Endodermal cell (in vitro differentiated cells): Measurements from ENCODE around the gene PKD2. TPM values are rescaled to one million over a fixed set of nuclear protein-coding genes. Genes with fewer than 3 reads are reported as not detected.
A peak's percentile ranks its signal among the peaks of the same experiment; 100 is the strongest.

Experiments
- DNase-seq: peaks from one replicate; pipeline ENCODE4 v3.0.0-alpha.2; 2017
- H3K27ac ChIP-seq: 2 replicates; pipeline ENCODE4 v1.5.1; 2013; ENCODE audit warnings: mild to moderate bottlenecking, low read depth, low read length, moderate library complexity
- H3K27me3 ChIP-seq: 2 replicates; pipeline ENCODE4 v1.6.1; 2013; ENCODE audit warnings: mild to moderate bottlenecking, low read length, moderate library complexity; ENCODE audit not compliant: insufficient read depth, control insufficient read depth, poor library complexity, severe bottlenecking
- H3K36me3 ChIP-seq: 2 replicates; pipeline ENCODE4 v1.7.0; 2013; ENCODE audit warnings: mild to moderate bottlenecking, low read length, moderate library complexity; ENCODE audit not compliant: control insufficient read depth, insufficient read depth
- H3K4me1 ChIP-seq: one replicate; pipeline ENCODE4 v1.7.0; 2013; ENCODE audit warnings: low read length; ENCODE audit not compliant: control insufficient read depth, insufficient read depth
- H3K4me3 ChIP-seq: 2 replicates; pipeline ENCODE4 v1.5.1; 2013; ENCODE audit warnings: mild to moderate bottlenecking, low read length, moderate library complexity
- H3K9ac ChIP-seq: 2 replicates; pipeline ENCODE4 v1.6.1; 2013; ENCODE audit warnings: mild to moderate bottlenecking, low read length, moderate library complexity; ENCODE audit not compliant: poor library complexity, severe bottlenecking; ENCODE audit errors: extremely low read depth
- H3K9me3 ChIP-seq: 2 replicates; pipeline ENCODE4 v1.6.1; 2013; ENCODE audit warnings: mild to moderate bottlenecking, low read length, moderate library complexity; ENCODE audit not compliant: control insufficient read depth
- H3K27ac Mint-ChIP-seq: 2 replicates; pipeline ENCODE4 v1.8.0; 2020; ENCODE audit warnings: mixed read lengths
- H3K27me3 Mint-ChIP-seq: 2 replicates; pipeline ENCODE4 v1.8.0; 2021; ENCODE audit warnings: mild to moderate bottlenecking, mixed read lengths; ENCODE audit not compliant: insufficient read depth
- H3K36me3 Mint-ChIP-seq: 2 replicates; pipeline ENCODE4 v1.8.0; 2020; ENCODE audit warnings: low read depth, mixed read lengths
- H3K4me1 Mint-ChIP-seq: 2 replicates; pipeline ENCODE4 v1.8.0; 2020; ENCODE audit warnings: mixed read lengths
- H3K4me3 Mint-ChIP-seq: 2 replicates; pipeline ENCODE4 v1.8.0; 2020; ENCODE audit warnings: mild to moderate bottlenecking, moderate library complexity, mixed read lengths
- H3K9me3 Mint-ChIP-seq: 2 replicates; pipeline ENCODE4 v1.8.0; 2020; ENCODE audit warnings: mild to moderate bottlenecking, mixed read lengths
- CTCF ChIP-seq: fragments of 200-600 bp; sonication (generic); conservative IDR thresholded peaks from 2 replicates; pipeline ENCODE4 v1.5.0; 2021; ENCODE audit warnings: antibody characterized with exemption, mild to moderate bottlenecking
- WGBS, 2 experiments: methylation state at CpG; one replicate each; pipeline versions ENCODE4 v1.1.5 to v1.1.7; 2013; ENCODE audit warnings: missing lambda C conversion rate in 2 of 2, mixed read lengths in 1 of 2; ENCODE audit not compliant: insufficient coverage in 1 of 2, insufficient read length in 1 of 2; 5-methylcytosine and 5-hydroxymethylcytosine counted together
- total RNA-seq, 2 donors: library from RNA; stranded (reverse); fragmentation: NEBNext Ultra II Directional in 1 of 2; extraction: Animal tissue kit (Norgen Biotek cat#: 25700) in 1 of 2; gene quantifications; 2 replicates in 1 of 2; 3 replicates in 1 of 2; pipeline ENCODE4 v1.2.1, GENCODE V29; 2021

Gene PKD2
- total RNA-seq, 2 donors from 2014 or later: 31.4 to 34.2 TPM

- H3K4me1 ChIP-seq: no peaks in the 10 kb centered on the region
- no peaks in the 10 kb centered on the region for H3K9me3 Mint-ChIP-seq
- WGBS, 2 experiments: 76 to 90% methylated on average over 2 to 3 of the region's 3 CpGs
- TF ChIP-seq CTCF: no peak
- peak; percentile 58 for DNase-seq
- H3K36me3 Mint-ChIP-seq: no peaks in the 10 kb centered on the region
- no peak overlapping the region for H3K27ac ChIP-seq
- H3K27me3 Mint-ChIP-seq: peaks cover 25% of the 10 kb centered on the region
- no peak overlapping the region for H3K4me3 ChIP-seq
- no peak overlapping the region for H3K9ac ChIP-seq
- no peak overlapping the region for H3K4me3 Mint-ChIP-seq
- H3K36me3 ChIP-seq: no peaks in the 10 kb centered on the region
- no peaks in the 10 kb centered on the region for H3K27me3 ChIP-seq
- peaks cover 9% of the 10 kb centered on the region for H3K4me1 Mint-ChIP-seq
- H3K27ac Mint-ChIP-seq: no peak overlapping the region
- no peaks in the 10 kb centered on the region for H3K9me3 ChIP-seq
These were observed 5.6 kb upstream of the PKD2 start for GRCh38 chr4:88001871-88002270.

GRCh38 chr4:88002786-88003185 is 4.6 kb upstream of the PKD2 start:
- H3K4me1 Mint-ChIP-seq: peaks cover 9% of the 10 kb centered on the region
- H3K27me3 Mint-ChIP-seq: peaks cover 25% of the 10 kb centered on the region
- H3K9ac ChIP-seq: no peak overlapping the region
- no peak for TF ChIP-seq CTCF
- no peak overlapping the region for H3K4me3 Mint-ChIP-seq
- H3K27ac ChIP-seq: no peak overlapping the region
- no peaks in the 10 kb centered on the region for H3K27me3 ChIP-seq
- H3K4me1 ChIP-seq: no peaks in the 10 kb centered on the region
- 94 to 100% methylated on average over 4 of the region's 4 CpGs for WGBS, 2 experiments
- no peak overlapping the region for H3K4me3 ChIP-seq
- no peak for DNase-seq
- H3K9me3 Mint-ChIP-seq: no peaks in the 10 kb centered on the region
- H3K9me3 ChIP-seq: no peaks in the 10 kb centered on the region
- H3K36me3 Mint-ChIP-seq: no peaks in the 10 kb centered on the region
- no peaks in the 10 kb centered on the region for H3K36me3 ChIP-seq
- no peak overlapping the region for H3K27ac Mint-ChIP-seq

- Histone ChIP-seq H3K27ac (no peak overlapping the region), H3K4me3 (no peak overlapping the region), H3K9me3 (no peaks in the 10 kb centered on the region), H3K27me3 (no peaks in the 10 kb centered on the region), H3K4me1 (no peaks in the 10 kb centered on the region), H3K9ac (no peak overlapping the region), H3K36me3 (no peaks in the 10 kb centered on the region)
- no peak for DNase-seq
- 64 to 79% methylated on average over 2 to 3 of the region's 3 CpGs for WGBS, 2 experiments
- no peaks in the 10 kb centered on the region for H3K9me3 Mint-ChIP-seq
- H3K4me3 Mint-ChIP-seq: no peak overlapping the region
- peaks cover 25% of the 10 kb centered on the region for H3K27me3 Mint-ChIP-seq
- TF ChIP-seq CTCF: no peak
- no peak overlapping the region for H3K27ac Mint-ChIP-seq
- H3K4me1 Mint-ChIP-seq: peaks cover 9% of the 10 kb centered on the region
- H3K36me3 Mint-ChIP-seq: no peaks in the 10 kb centered on the region
These were observed 4.2 kb upstream of the PKD2 start for GRCh38 chr4:88003261-88003660.
